Neuronal stem cell (in vitro differentiated cells): ENCODE measurements around the gene MSI1.
A peak's percentile ranks its signal among the peaks of the same experiment; 100 is the strongest.

ENCODE experiments used
- DNase-seq: peaks from one replicate; pipeline ENCODE4 v3.0.0-alpha.2; 2013; ENCODE audit warnings: low spot score
- H2AFZ ChIP-seq: one replicate; pipeline ENCODE4 v1.6.1; 2013; ENCODE audit warnings: mild to moderate bottlenecking, low read length, inconsistent platforms
- H2AK5ac ChIP-seq: 2 replicates; pipeline ENCODE4 v1.6.1; 2013; ENCODE audit warnings: low read depth, mild to moderate bottlenecking, inconsistent platforms, low read length, moderate library complexity, mixed read lengths
- H2BK120ac ChIP-seq: 2 replicates; pipeline ENCODE4 v1.6.1; 2013; ENCODE audit warnings: low read depth, mild to moderate bottlenecking, inconsistent platforms, low read length, moderate library complexity, mixed read lengths
- H2BK12ac ChIP-seq: one replicate; pipeline ENCODE4 v1.6.1; 2013; ENCODE audit warnings: low read length, inconsistent platforms
- H2BK15ac ChIP-seq: 2 replicates; pipeline ENCODE4 v1.6.1; 2013; ENCODE audit warnings: mild to moderate bottlenecking, low read length, inconsistent platforms, mixed read lengths
- H2BK5ac ChIP-seq: one replicate; pipeline ENCODE4 v1.6.1; 2013; ENCODE audit warnings: inconsistent platforms, mild to moderate bottlenecking, low read length, moderate library complexity
- H3K14ac ChIP-seq: one replicate; pipeline ENCODE4 v1.6.1; 2013; ENCODE audit warnings: low read length, inconsistent platforms
- H3K18ac ChIP-seq: 2 replicates; pipeline ENCODE4 v1.6.1; 2013; ENCODE audit warnings: low read length, inconsistent platforms
- H3K23ac ChIP-seq: 2 replicates; pipeline ENCODE4 v1.6.1; 2013; ENCODE audit warnings: low read depth, mild to moderate bottlenecking, mixed read lengths, low read length, inconsistent platforms; ENCODE audit not compliant: poor library complexity
- H3K27ac ChIP-seq: replicated peaks from 3 replicates; pipeline ENCODE4 v1.5.1; 2013; ENCODE audit warnings: low read length, inconsistent platforms
- H3K27me3 ChIP-seq, 3 experiments: 2 replicates each; pipeline ENCODE4 v1.6.1; 2013; ENCODE audit warnings: low read length in 3 of 3, mild to moderate bottlenecking in 2 of 3, inconsistent platforms in 1 of 3, low read depth in 1 of 3, mixed read lengths in 1 of 3, moderate library complexity in 1 of 3; ENCODE audit not compliant: control insufficient read depth in 3 of 3, insufficient read depth in 3 of 3
- H3K36me3 ChIP-seq, 2 donors: replicated peaks in 1 of 2; 2 replicates each; pipeline ENCODE4 v1.6.1; 2013; ENCODE audit warnings: low read length in 2 of 2; ENCODE audit not compliant: control insufficient read depth in 2 of 2, insufficient read depth in 2 of 2
- H3K4ac ChIP-seq: 2 replicates; pipeline ENCODE4 v1.6.1; 2013; ENCODE audit warnings: inconsistent platforms, mild to moderate bottlenecking, low read length, moderate library complexity
- H3K4me1 ChIP-seq, 2 donors: 1 replicate in 1 of 2; 2 replicates in 1 of 2; pipeline ENCODE4 v1.6.1; 2013; ENCODE audit warnings: low read length in 2 of 2, low read depth in 1 of 2; ENCODE audit not compliant: control insufficient read depth in 2 of 2, insufficient read depth in 1 of 2
- H3K4me2 ChIP-seq: one replicate; pipeline ENCODE4 v1.6.1; 2013; ENCODE audit warnings: mild to moderate bottlenecking, low read length, inconsistent platforms; ENCODE audit not compliant: insufficient read depth, poor library complexity, severe bottlenecking
- H3K4me3 ChIP-seq, 2 donors: 2 replicates each; pipeline ENCODE4 v1.5.1; 2013; ENCODE audit warnings: low read length in 2 of 2, mild to moderate bottlenecking in 2 of 2, inconsistent platforms in 1 of 2, moderate library complexity in 1 of 2
- H3K79me1 ChIP-seq: one replicate; pipeline ENCODE4 v1.6.1; 2013; ENCODE audit warnings: low read depth, mild to moderate bottlenecking, inconsistent platforms, low read length, moderate library complexity
- H3K9ac ChIP-seq: one replicate; pipeline ENCODE4 v1.6.1; 2013; ENCODE audit warnings: mild to moderate bottlenecking, low read depth, low read length, inconsistent platforms; ENCODE audit not compliant: poor library complexity
- H3K9me3 ChIP-seq, 2 donors: replicated peaks in 1 of 2; 2 replicates each; pipeline versions ENCODE3 to v1.6.1; 2013; ENCODE audit warnings: low read length in 2 of 2, mild to moderate bottlenecking in 2 of 2, inconsistent platforms in 1 of 2, low read depth in 1 of 2, mixed read lengths in 1 of 2, moderate library complexity in 1 of 2; ENCODE audit not compliant: control insufficient read depth in 2 of 2, insufficient read depth in 1 of 2
- H4K8ac ChIP-seq: one replicate; pipeline ENCODE4 v1.6.1; 2013; ENCODE audit warnings: low read depth, mild to moderate bottlenecking, inconsistent platforms, low read length, moderate library complexity
- H4K91ac ChIP-seq: one replicate; pipeline ENCODE4 v1.6.1; 2013; ENCODE audit warnings: low read length, low read depth, mild to moderate bottlenecking, inconsistent platforms; ENCODE audit not compliant: poor library complexity
- WGBS, 2 donors: extraction: QIAGEN DNeasy Blood & Tissue Kit; methylation state at CpG; one replicate each; pipeline ENCODE4 v1.1.7; 2013; ENCODE audit warnings: missing lambda C conversion rate in 2 of 2, mixed read lengths in 1 of 2; ENCODE audit not compliant: insufficient read length in 2 of 2, insufficient replicate concordance in 1 of 2; ENCODE audit errors: extremely low coverage in 2 of 2; 5-methylcytosine and 5-hydroxymethylcytosine counted together

Gene MSI1

DNA sequence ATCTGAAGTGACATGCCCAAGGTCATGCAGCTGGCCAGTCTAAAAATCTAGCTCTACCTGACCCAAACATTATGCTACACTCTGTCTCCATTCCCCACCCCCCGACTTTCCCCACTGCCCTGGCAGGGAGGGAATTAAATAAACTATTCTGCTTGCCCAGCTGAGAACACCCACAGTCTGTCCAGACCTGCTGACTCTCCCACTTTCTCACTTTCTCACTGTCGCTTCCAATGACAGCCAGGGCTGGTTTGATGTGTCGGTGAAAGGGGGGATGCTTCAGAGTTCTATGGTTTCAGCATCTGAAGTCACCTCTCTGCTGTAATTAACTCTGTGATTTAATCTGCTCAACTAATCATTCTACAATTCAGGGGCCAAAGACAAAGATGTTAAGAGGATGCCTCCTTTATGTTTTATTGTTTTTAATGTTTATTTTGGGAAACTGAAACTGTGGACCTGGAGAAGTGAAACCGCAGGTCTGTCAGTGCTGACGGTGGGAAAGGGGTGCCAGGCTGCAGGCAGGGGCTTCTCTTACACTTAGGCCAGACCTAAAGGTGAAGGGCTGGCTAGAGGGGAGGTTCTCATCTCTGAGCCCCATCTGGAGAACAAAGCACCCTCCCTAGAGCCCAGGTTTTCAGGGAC lies 8.1 kb upstream of the MSI1 start:
- H3K9me3 ChIP-seq: no peaks in the 10 kb centered on the region
- H3K4ac ChIP-seq: no peak overlapping the region
- no peak overlapping the region for H3K4me3 ChIP-seq
- WGBS, 2 donors: no CpG with 5 or more reads among the region's 5 CpGs
- H3K14ac ChIP-seq: no peak overlapping the region
- no peaks in the 10 kb centered on the region for H3K79me1 ChIP-seq
- no peak for DNase-seq
- no peak overlapping the region for H3K27ac ChIP-seq
- no peak overlapping the region for H4K91ac ChIP-seq
- peaks cover 9 to 11% of the 10 kb centered on the region in 2 donors for H3K4me1 ChIP-seq
- no peaks in the 10 kb centered on the region for H3K36me3 ChIP-seq
- H4K8ac ChIP-seq: no peak overlapping the region
- no peak overlapping the region for H2BK5ac ChIP-seq
- no peak overlapping the region for H2BK15ac ChIP-seq
- H2AFZ ChIP-seq: no peak overlapping the region
- H3K23ac ChIP-seq: no peak overlapping the region
- no peaks in the 10 kb centered on the region for H3K27me3 ChIP-seq
- H3K18ac ChIP-seq: peak overlapping the region; percentile 36
- no peak overlapping the region for H3K4me2 ChIP-seq
- H3K9ac ChIP-seq: no peak overlapping the region
- H2BK120ac ChIP-seq: no peak overlapping the region
- no peak overlapping the region for H2AK5ac ChIP-seq
- H2BK12ac ChIP-seq: no peak overlapping the region

DNA sequence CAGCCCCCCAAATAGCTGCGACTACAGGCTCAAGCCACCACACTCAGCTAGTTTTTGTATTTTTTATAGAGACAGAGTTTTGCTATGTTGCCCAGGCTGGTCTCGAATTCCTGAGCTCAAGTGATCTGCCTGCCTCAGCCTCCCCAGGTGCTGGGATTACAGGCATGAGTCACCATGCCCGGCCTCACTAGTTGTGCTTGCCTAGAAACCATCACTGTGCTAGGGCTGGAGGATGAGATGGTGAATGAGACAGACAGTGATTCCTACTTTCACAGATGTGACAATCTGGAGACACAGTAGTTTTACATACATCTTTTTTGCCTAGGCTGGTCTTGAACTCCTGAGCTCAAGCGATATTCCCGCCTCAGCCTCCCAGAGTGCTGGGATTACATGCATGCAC lies 7.5 kb upstream of the MSI1 start:
- no peak overlapping the region for H3K4me3 ChIP-seq
- no peaks in the 10 kb centered on the region for H3K27me3 ChIP-seq
- H2AK5ac ChIP-seq: no peak overlapping the region
- no peak overlapping the region for H2BK15ac ChIP-seq
- peaks cover 8 to 9% of the 10 kb centered on the region in 2 donors for H3K4me1 ChIP-seq
- no peaks in the 10 kb centered on the region for H3K79me1 ChIP-seq
- H3K14ac ChIP-seq: peak overlapping the region; percentile 17
- H2BK120ac ChIP-seq: no peak overlapping the region
- no peak for DNase-seq
- no peak overlapping the region for H3K9ac ChIP-seq
- no peak overlapping the region for H2BK5ac ChIP-seq
- H4K8ac ChIP-seq: no peak overlapping the region
- no peak overlapping the region for H2AFZ ChIP-seq
- no peak overlapping the region for H3K27ac ChIP-seq
- H3K4ac ChIP-seq: no peak overlapping the region
- no peak overlapping the region for H3K4me2 ChIP-seq
- no peak overlapping the region for H2BK12ac ChIP-seq
- no peaks in the 10 kb centered on the region for H3K36me3 ChIP-seq
- peak overlapping the region; percentile 45 for H3K18ac ChIP-seq
- H4K91ac ChIP-seq: no peak overlapping the region
- H3K23ac ChIP-seq: no peak overlapping the region
- WGBS, 2 donors: no CpG with 5 or more reads among the region's 5 CpGs
- H3K9me3 ChIP-seq: no peaks in the 10 kb centered on the region

DNA sequence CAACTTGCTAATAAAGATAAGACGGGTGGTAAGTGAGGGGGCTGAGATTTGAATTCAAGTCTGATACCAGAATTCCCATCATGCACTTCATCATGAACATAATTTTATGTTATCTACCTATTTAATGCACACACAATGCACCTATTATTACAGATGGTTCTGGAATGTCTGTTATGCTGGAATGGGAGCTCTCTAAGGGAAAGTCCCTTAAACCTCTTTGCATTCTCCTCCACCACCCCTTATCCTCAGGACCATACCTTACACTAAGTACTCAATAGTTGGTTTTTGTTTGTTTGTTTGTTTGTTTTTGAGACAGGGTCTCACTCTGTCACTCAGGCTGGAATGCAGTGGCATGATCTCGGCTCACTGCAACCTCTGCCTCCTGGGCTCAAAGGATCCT lies 7.0 kb upstream of the MSI1 start:
- Histone ChIP-seq H3K4me3 (no peak overlapping the region), H2BK12ac (no peak overlapping the region), H2BK120ac (no peak overlapping the region), H3K36me3 (no peaks in the 10 kb centered on the region), H4K8ac (no peak overlapping the region), H3K4me1 (peaks cover 10 to 13% of the 10 kb centered on the region in 2 donors), H2BK15ac (no peak overlapping the region), H3K27me3 (no peaks in the 10 kb centered on the region), H3K79me1 (no peaks in the 10 kb centered on the region), H3K4me2 (no peak overlapping the region), H3K27ac (no peak overlapping the region), H3K18ac (no peak overlapping the region), H2AK5ac (no peak overlapping the region), H2BK5ac (no peak overlapping the region), H3K14ac (no peak overlapping the region), H2AFZ (no peak overlapping the region), H3K23ac (no peak overlapping the region), H3K4ac (no peak overlapping the region), H3K9me3 (no peaks in the 10 kb centered on the region), H4K91ac (no peak overlapping the region), H3K9ac (no peak overlapping the region)
- no CpG with 5 or more reads among the region's 2 CpGs for WGBS, 2 donors
- DNase-seq: no peak

DNA sequence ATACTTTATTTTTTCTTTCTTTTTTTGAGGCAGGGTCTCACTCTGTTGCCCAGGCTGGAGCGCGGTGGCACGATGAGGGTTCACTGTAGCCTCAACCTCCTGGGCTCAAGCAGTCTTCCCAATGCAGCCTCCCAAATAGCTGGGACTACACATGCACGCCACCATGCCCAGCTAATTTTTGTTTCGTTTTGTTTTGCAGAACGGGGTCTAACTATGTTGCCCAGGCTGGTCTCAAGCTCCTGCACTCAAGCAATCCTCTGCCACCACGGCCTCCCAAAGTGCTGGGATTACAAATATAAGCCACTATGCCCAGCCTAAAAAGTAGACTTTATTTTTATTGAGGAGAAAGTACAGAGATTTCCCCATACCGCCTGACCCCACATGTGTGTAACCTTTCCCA lies 4.7 kb upstream of the MSI1 start:
- Histone ChIP-seq H3K27me3 (no peaks in the 10 kb centered on the region), H3K4me2 (no peak overlapping the region), H4K8ac (no peak overlapping the region), H4K91ac (no peak overlapping the region), H3K9me3 (no peaks in the 10 kb centered on the region), H2BK15ac (no peak overlapping the region), H3K36me3 (no peaks in the 10 kb centered on the region), H3K14ac (no peak overlapping the region), H3K27ac (no peak overlapping the region), H3K23ac (no peak overlapping the region), H2AFZ (no peak overlapping the region), H3K18ac (no peak overlapping the region), H2BK120ac (no peak overlapping the region), H2BK5ac (no peak overlapping the region), H3K4me3 (no peak overlapping the region), H3K9ac (no peak overlapping the region), H3K4me1 (peaks cover 22 to 29% of the 10 kb centered on the region in 2 donors), H2AK5ac (no peak overlapping the region), H3K79me1 (no peaks in the 10 kb centered on the region), H2BK12ac (no peak overlapping the region), H3K4ac (no peak overlapping the region)
- no peak for DNase-seq
- WGBS, 2 donors: no CpG with 5 or more reads among the region's 8 CpGs
